Mesendoderm (in vitro differentiated cells): Measurements from ENCODE around the gene SRGAP2B. TPM values are rescaled to one million over a fixed set of nuclear protein-coding genes. Genes with fewer than 3 reads are reported as not detected.
"Not testable (repeated sequence)": the region's sequence is repeated elsewhere in the genome, so short reads cannot be mapped to it uniquely, and the experiment has no call there.

Experiments used
- DNase-seq: peaks from one replicate; pipeline ENCODE4 v3.0.0; 2013
- H2AK5ac ChIP-seq: 2 replicates; pipeline ENCODE4 v1.6.1; 2013; ENCODE audit warnings: low read length, inconsistent platforms
- H2BK120ac ChIP-seq: 2 replicates; pipeline ENCODE4 v1.6.1; 2013; ENCODE audit warnings: low read depth, mild to moderate bottlenecking, low read length, moderate library complexity, mixed read lengths
- H2BK15ac ChIP-seq: replicated peaks from 2 replicates; pipeline ENCODE4 v1.6.1; 2013; ENCODE audit warnings: low read depth, mild to moderate bottlenecking, moderate library complexity
- H2BK5ac ChIP-seq: 2 replicates; pipeline ENCODE4 v1.6.1; 2013; ENCODE audit warnings: low read length, inconsistent platforms
- H3K18ac ChIP-seq: 2 replicates; pipeline ENCODE4 v1.6.1; 2013; ENCODE audit warnings: mild to moderate bottlenecking, low read length, mixed read lengths
- H3K23ac ChIP-seq: one replicate; pipeline ENCODE4 v1.6.1; 2013; ENCODE audit warnings: low read length
- H3K27ac ChIP-seq: 2 replicates; pipeline ENCODE4 v1.5.1; 2013; ENCODE audit warnings: low read depth, mild to moderate bottlenecking, inconsistent platforms, low read length, moderate library complexity
- H3K27me3 ChIP-seq: 2 replicates; pipeline ENCODE4 v1.6.1; 2013; ENCODE audit warnings: low read length, control low read depth, mild to moderate bottlenecking, inconsistent platforms; ENCODE audit not compliant: insufficient read depth, poor library complexity
- H3K36me3 ChIP-seq: 2 replicates; pipeline ENCODE4 v1.6.1; 2013; ENCODE audit warnings: low read length, inconsistent platforms; ENCODE audit not compliant: control insufficient read depth, insufficient read depth
- H3K4ac ChIP-seq: one replicate; pipeline ENCODE4 v1.6.1; 2013; ENCODE audit warnings: low read depth, mild to moderate bottlenecking, low read length, moderate library complexity
- H3K4me1 ChIP-seq: 2 replicates; pipeline ENCODE4 v1.6.1; 2013; ENCODE audit warnings: low read depth, low read length, inconsistent platforms; ENCODE audit not compliant: control insufficient read depth
- H3K4me2 ChIP-seq: 2 replicates; pipeline ENCODE4 v1.6.1; 2013; ENCODE audit warnings: low read length
- H3K4me3 ChIP-seq: 2 replicates; pipeline ENCODE4 v1.5.1; 2013; ENCODE audit warnings: mild to moderate bottlenecking, low read length
- H3K56ac ChIP-seq: one replicate; pipeline ENCODE4 v1.6.1; 2013; ENCODE audit warnings: low read length
- H3K79me1 ChIP-seq: 2 replicates; pipeline ENCODE4 v1.6.1; 2013; ENCODE audit warnings: low read length, inconsistent platforms
- H3K79me2 ChIP-seq: 2 replicates; pipeline ENCODE4 v1.6.1; 2013; ENCODE audit warnings: mild to moderate bottlenecking, low read length; ENCODE audit not compliant: control insufficient read depth, insufficient read depth
- H3K9ac ChIP-seq: 2 replicates; pipeline ENCODE4 v1.6.1; 2013; ENCODE audit warnings: low read length, inconsistent platforms
- H4K5ac ChIP-seq: one replicate; pipeline ENCODE4 v1.6.1; 2013; ENCODE audit warnings: low read length
- H4K8ac ChIP-seq: one replicate; pipeline ENCODE4 v1.6.1; 2013; ENCODE audit warnings: low read depth, mild to moderate bottlenecking, control low read depth, low read length, moderate library complexity
- WGBS: extraction: QIAGEN DNeasy Blood & Tissue Kit; methylation state at CpG from one replicate; pipeline ENCODE4 v1.1.7; 2013; ENCODE audit warnings: low lambda C conversion rate, missing lambda C conversion rate; ENCODE audit not compliant: insufficient coverage; ENCODE audit errors: extremely low coverage; 5-methylcytosine and 5-hydroxymethylcytosine counted together
- small RNA-seq: library from polyadenylated mRNA; stranded (forward); fragments of <200 nt; extraction: miRNeasy Mini kit (QIAGEN cat#:217004); gene quantifications from one replicate; pipeline ENCODE3, GENCODE V24; 2013; ENCODE audit not compliant: insufficient read depth

The SRGAP2B gene

GRCh38 chr1:144889450-144890115 is 205.5 kb downstream of the SRGAP2B start:
- not testable (repeated sequence) for H4K5ac ChIP-seq, H3K4me3 ChIP-seq, H3K56ac ChIP-seq, H3K27ac ChIP-seq, DNase-seq, H2AK5ac ChIP-seq, H3K27me3 ChIP-seq, H2BK120ac ChIP-seq, H4K8ac ChIP-seq, H3K79me2 ChIP-seq, H3K4me1 ChIP-seq, H2BK5ac ChIP-seq, H3K4me2 ChIP-seq, H3K79me1 ChIP-seq, H3K9ac ChIP-seq, H3K23ac ChIP-seq, H3K4ac ChIP-seq, H3K18ac ChIP-seq, H3K36me3 ChIP-seq, H2BK15ac ChIP-seq
- WGBS = no CpG with 5 or more reads among the region's 3 CpGs

- not testable (repeated sequence) for H3K56ac ChIP-seq, H3K27me3 ChIP-seq, H3K4me2 ChIP-seq, H3K4me3 ChIP-seq, H4K5ac ChIP-seq, H2BK15ac ChIP-seq, H2BK5ac ChIP-seq, H3K36me3 ChIP-seq, H3K79me2 ChIP-seq, H3K79me1 ChIP-seq, H4K8ac ChIP-seq, H3K4me1 ChIP-seq, H3K27ac ChIP-seq, H2AK5ac ChIP-seq, H2BK120ac ChIP-seq, H3K9ac ChIP-seq, H3K23ac ChIP-seq
- DNase-seq = peak; percentile 0
- Histone ChIP-seq H3K4ac (peak overlapping the region; percentile 87), H3K18ac (peak overlapping the region; percentile 94)
- no CpG with 5 or more reads among the region's 47 CpGs for WGBS
Measured at GRCh38 chr1:144883022-144883421, 212.1 kb downstream of the SRGAP2B start.

- H3K23ac ChIP-seq, H3K4ac ChIP-seq, H4K5ac ChIP-seq, H2BK120ac ChIP-seq, H3K27me3 ChIP-seq, H3K4me2 ChIP-seq, H3K36me3 ChIP-seq, H3K4me1 ChIP-seq, H3K79me1 ChIP-seq, H3K27ac ChIP-seq, H3K79me2 ChIP-seq, H2AK5ac ChIP-seq, H3K56ac ChIP-seq, H2BK15ac ChIP-seq, H3K4me3 ChIP-seq, H3K9ac ChIP-seq, H4K8ac ChIP-seq, H3K18ac ChIP-seq, H2BK5ac ChIP-seq, DNase-seq: not testable (repeated sequence)
- no CpG with 5 or more reads among the region's 42 CpGs for WGBS
Measured at GRCh38 chr1:144882343-144882742, 212.8 kb downstream of the SRGAP2B start.

- H4K8ac ChIP-seq, H3K23ac ChIP-seq, H2BK120ac ChIP-seq, H2BK5ac ChIP-seq, H3K4me3 ChIP-seq, H3K27me3 ChIP-seq, H3K18ac ChIP-seq, H3K36me3 ChIP-seq, H3K4me1 ChIP-seq, H3K79me1 ChIP-seq, H2AK5ac ChIP-seq, H3K56ac ChIP-seq, H3K4me2 ChIP-seq, H3K27ac ChIP-seq, H3K4ac ChIP-seq, H4K5ac ChIP-seq, DNase-seq, H3K9ac ChIP-seq, H2BK15ac ChIP-seq, H3K79me2 ChIP-seq: not testable (repeated sequence)
- WGBS = no CpG with 5 or more reads among the region's 3 CpGs
Measured at GRCh38 chr1:144858607-144859006, 236.5 kb downstream of the SRGAP2B start.

Small RNA genes within 50 kb of the gene (small RNA-seq; reads per million reads assigned to genes)
- gene AC242498.1 = not detected
